Testis (tissue), 3 donors: ENCODE results near the gene PLS1. TPM values are rescaled to one million over a fixed set of nuclear protein-coding genes. Genes with fewer than 3 reads are reported as not detected.

ENCODE experiments used
- DNase-seq: peaks from one replicate; pipeline ENCODE4 v3.0.0-alpha.2; 2019
- H3K27ac ChIP-seq, 2 donors: fragments of 200-600 bp; sonication (generic); one replicate each; pipeline ENCODE4 v1.5.1; 2019
- H3K27me3 ChIP-seq: fragments of 200-600 bp; sonication (generic); one replicate; pipeline ENCODE4 v1.5.1; 2019
- H3K36me3 ChIP-seq: fragments of 200-600 bp; sonication (generic); one replicate; pipeline ENCODE4 v1.5.1; 2017; ENCODE audit warnings: low read depth; ENCODE audit errors: missing control alignments
- H3K4me1 ChIP-seq: fragments of 200-600 bp; sonication (generic); one replicate; pipeline ENCODE4 v1.5.1; 2019
- H3K4me3 ChIP-seq, 2 donors: fragments of 200-600 bp; sonication (generic); one replicate each; pipeline ENCODE4 v1.5.1; 2017 to 2019
- H3K9me3 ChIP-seq: fragments of 200-600 bp; sonication (generic); one replicate; pipeline ENCODE4 v1.5.1; 2017
- CTCF ChIP-seq, 3 experiments: fragments of 450-650 bp in 2 of 3; fragments of 200-600 bp in 1 of 3; sonication (generic) in 1 of 3; IDR thresholded peaks; one replicate each; pipeline ENCODE4 v1.5.1; 2016 to 2019; ENCODE audit warnings: antibody characterized with exemption in 3 of 3, mild to moderate bottlenecking in 2 of 3, moderate library complexity in 1 of 3
- POLR2A ChIP-seq: fragments of 450-650 bp; IDR thresholded peaks from one replicate; pipeline ENCODE4 v1.6.1; 2017; ENCODE audit warnings: antibody characterized with exemption, mild to moderate bottlenecking, moderate library complexity
- whole genome bisulfite sequencing, 2 donors: methylation state at CpG; one replicate each; pipeline ENCODE4 v1.1.5; 2018; 5-methylcytosine and 5-hydroxymethylcytosine counted together
- intact Hi-C: fragments of 100-400 bp; cut with DNase I; formaldehyde crosslinking; loops from one replicate; pipeline ENCODE4 v1.15.1; 2023; ENCODE audit warnings: low total_unique reads
- polyA plus RNA-seq: library from polyadenylated mRNA; stranded (reverse); fragments of 350-450 nt; fragmentation: Illumina TruSeq; extraction: RNeasy Lipid Tissue Mini Kit (QIAGEN cat#74804); gene quantifications from one replicate; pipeline ENCODE4 v1.2.3, GENCODE V29; 2014; ENCODE audit warnings: low read depth, low replicate concordance; ENCODE audit not compliant: insufficient read depth
- total RNA-seq, 2 donors: library from RNA; depleted of rRNA; stranded (reverse); fragments of >200 nt; gene quantifications; one replicate each; pipeline ENCODE4 v1.2.3, GENCODE V29; 2016

PLS1 gene
- total and polyA plus RNA-seq, 3 donors from 2014 or later = 5.1 to 10.8 (median 10.6) TPM

GRCh38 chr3:142657033-142657432 lies 60.8 kb downstream of the PLS1 start:
- Histone ChIP-seq H3K36me3 (no peaks in the 10 kb centered on the region), H3K4me1 (no peaks in the 10 kb centered on the region), H3K9me3 (no peaks in the 10 kb centered on the region), H3K4me3 (no peak overlapping the region), H3K27me3 (no peaks in the 10 kb centered on the region), H3K27ac (no peak overlapping the region)
- WGBS, 2 donors = 95 to 98% methylated on average over 4 of the region's 4 CpGs
- intact Hi-C loops = no loop called here
- DNase-seq = no peak
- TF ChIP-seq CTCF (IDR thresholded peaks at IDR 0.05) = no peak
- no peak for TF ChIP-seq POLR2A

- Histone ChIP-seq H3K36me3 (no peaks in the 10 kb centered on the region), H3K27me3 (no peaks in the 10 kb centered on the region), H3K9me3 (no peaks in the 10 kb centered on the region), H3K27ac (no peak overlapping the region), H3K4me1 (no peaks in the 10 kb centered on the region), H3K4me3 (no peak overlapping the region)
- WGBS, 2 donors = 68 to 82% methylated on average over 6 of the region's 6 CpGs
- DNase-seq = no peak
- TF ChIP-seq POLR2A (no peak), CTCF (IDR thresholded peaks at IDR 0.05) (no peak)
- intact Hi-C loops = no loop called here
Measured at GRCh38 chr3:142660383-142660782, 64.2 kb downstream of the PLS1 start.

GRCh38 chr3:142660893-142661292 lies 64.7 kb downstream of the PLS1 start:
- DNase-seq = no peak
- Histone ChIP-seq H3K27me3 (no peaks in the 10 kb centered on the region), H3K4me3 (no peak overlapping the region), H3K9me3 (no peaks in the 10 kb centered on the region), H3K27ac (no peak overlapping the region), H3K4me1 (no peaks in the 10 kb centered on the region), H3K36me3 (no peaks in the 10 kb centered on the region)
- intact Hi-C loops = no loop called here
- TF ChIP-seq POLR2A (no peak), CTCF (IDR thresholded peaks at IDR 0.05) (no peak)

DNA sequence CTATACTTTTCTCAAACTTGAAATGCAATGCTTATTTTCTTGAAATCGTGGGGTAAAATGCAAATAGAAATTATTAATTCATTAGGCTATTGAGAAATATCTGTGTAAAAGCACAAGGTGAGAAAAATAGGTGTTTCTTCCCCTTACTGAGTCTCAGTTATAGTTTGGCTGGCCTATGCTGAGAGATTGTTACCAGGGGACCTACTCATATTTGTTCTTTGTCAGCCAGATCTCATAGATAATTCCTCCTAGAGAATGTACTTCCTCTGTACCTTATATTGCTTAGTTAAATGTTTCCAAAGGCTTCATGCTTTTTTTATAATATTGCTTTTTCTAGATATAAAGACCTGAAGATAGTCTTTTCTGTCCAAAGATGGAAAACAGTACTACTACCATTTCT lies 67.7 kb downstream of the PLS1 start:
- no peak for DNase-seq
- H3K36me3 ChIP-seq = no peaks in the 10 kb centered on the region
- intact Hi-C loops = no loop called here
- TF ChIP-seq CTCF (IDR thresholded peaks at IDR 0.05) = no peak
- H3K27me3 ChIP-seq = no peaks in the 10 kb centered on the region
- 86 to 93% methylated on average over 1 of the region's 1 CpG for WGBS, 2 donors
- no peak overlapping the region for H3K27ac ChIP-seq
- H3K4me3 ChIP-seq = no peak overlapping the region
- H3K4me1 ChIP-seq = no peaks in the 10 kb centered on the region
- H3K9me3 ChIP-seq = no peaks in the 10 kb centered on the region

GRCh38 chr3:142664311-142664710 lies 68.1 kb downstream of the PLS1 start:
- Histone ChIP-seq H3K36me3 (no peaks in the 10 kb centered on the region), H3K4me1 (no peaks in the 10 kb centered on the region), H3K27me3 (no peaks in the 10 kb centered on the region), H3K4me3 (no peak overlapping the region), H3K27ac (no peak overlapping the region), H3K9me3 (no peaks in the 10 kb centered on the region)
- WGBS, 2 donors = 70 to 77% methylated on average over 2 of the region's 2 CpGs
- intact Hi-C loops = no loop called here
- DNase-seq = no peak
- no peak for TF ChIP-seq CTCF (IDR thresholded peaks at IDR 0.05)
